A549 (cell line): Measurements from ENCODE around the gene FAAP100.

Experiments
- JUNB ChIP-seq: fragments of >200 bp; sonication (Bioruptor Twin); formaldehyde crosslinking; IDR thresholded peaks from 2 replicates; pipeline ENCODE4 v1.6.1; 2016
- POLR2A ChIP-seq: IDR thresholded peaks from 2 replicates; pipeline ENCODE4 v1.6.1; 2012; ENCODE audit warnings: mild to moderate bottlenecking, low read length
- TF ChIP-seq, protein P1 (sequence below): fragments of >200 bp; sonication (Bioruptor Twin); formaldehyde crosslinking; IDR thresholded peaks from 3 replicates; pipeline ENCODE4 v1.5.1; 2016

DNA sequence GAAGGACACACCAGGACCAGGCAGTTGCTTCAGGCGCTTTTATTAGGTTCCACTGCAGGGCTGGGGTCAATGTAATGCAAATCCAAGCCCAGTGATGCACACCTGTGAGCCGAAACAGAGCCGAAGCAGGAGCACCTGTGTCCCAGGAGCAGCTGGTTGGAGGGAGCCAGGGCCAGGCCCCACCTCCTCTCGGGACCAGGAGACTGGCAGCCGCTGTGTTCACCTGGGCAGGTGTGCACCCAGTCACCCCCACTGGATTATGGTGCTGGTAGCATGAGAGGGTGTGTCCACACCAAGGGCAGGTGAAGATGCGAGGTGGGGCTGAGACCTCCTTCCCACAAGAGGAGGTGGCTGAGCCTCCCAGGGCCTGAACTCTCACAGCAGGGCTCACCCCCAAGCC lies 4.7 kb upstream of the FAAP100 start:
- TF ChIP-seq, protein P1, sequence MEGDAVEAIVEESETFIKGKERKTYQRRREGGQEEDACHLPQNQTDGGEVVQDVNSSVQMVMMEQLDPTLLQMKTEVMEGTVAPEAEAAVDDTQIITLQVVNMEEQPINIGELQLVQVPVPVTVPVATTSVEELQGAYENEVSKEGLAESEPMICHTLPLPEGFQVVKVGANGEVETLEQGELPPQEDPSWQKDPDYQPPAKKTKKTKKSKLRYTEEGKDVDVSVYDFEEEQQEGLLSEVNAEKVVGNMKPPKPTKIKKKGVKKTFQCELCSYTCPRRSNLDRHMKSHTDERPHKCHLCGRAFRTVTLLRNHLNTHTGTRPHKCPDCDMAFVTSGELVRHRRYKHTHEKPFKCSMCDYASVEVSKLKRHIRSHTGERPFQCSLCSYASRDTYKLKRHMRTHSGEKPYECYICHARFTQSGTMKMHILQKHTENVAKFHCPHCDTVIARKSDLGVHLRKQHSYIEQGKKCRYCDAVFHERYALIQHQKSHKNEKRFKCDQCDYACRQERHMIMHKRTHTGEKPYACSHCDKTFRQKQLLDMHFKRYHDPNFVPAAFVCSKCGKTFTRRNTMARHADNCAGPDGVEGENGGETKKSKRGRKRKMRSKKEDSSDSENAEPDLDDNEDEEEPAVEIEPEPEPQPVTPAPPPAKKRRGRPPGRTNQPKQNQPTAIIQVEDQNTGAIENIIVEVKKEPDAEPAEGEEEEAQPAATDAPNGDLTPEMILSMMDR: no peak
- TF ChIP-seq JUNB (no peak), POLR2A (no peak; the same call in 1 of the 2 replicates)
